ENCODE measurements around the gene ZEB1.
"Not testable (repeated sequence)": the region's sequence is repeated elsewhere in the genome, so short reads cannot be mapped to it uniquely, and the experiment has no call there.

Gene ZEB1

GRCh38 chr10:31413325-31413724 lies 94.3 kb downstream of the ZEB1 start:
- no peak overlapping the region for H3K4me3 ChIP-seq (ENCODE audit: low read depth, low read length)

- H3K4me3 ChIP-seq (ENCODE audit: low read depth, low read length): no peak overlapping the region
Measured at GRCh38 chr10:31418481-31418880, 99.5 kb downstream of the ZEB1 start.

- H3K4me3 ChIP-seq (ENCODE audit: low read depth, low read length): no peak overlapping the region
Measured at GRCh38 chr10:31419394-31420063, 100.5 kb downstream of the ZEB1 start.

- no peak overlapping the region for H3K4me3 ChIP-seq (ENCODE audit: low read depth, low read length)
Measured at GRCh38 chr10:31421322-31421721, 102.3 kb downstream of the ZEB1 start.

GRCh38 chr10:31422634-31423033 lies 103.6 kb downstream of the ZEB1 start:
- H3K4me3 ChIP-seq (ENCODE audit: low read depth, low read length): no peak overlapping the region

- H3K4me3 ChIP-seq (ENCODE audit: low read depth, low read length): no peak overlapping the region
Measured at GRCh38 chr10:31424473-31424872, 105.5 kb downstream of the ZEB1 start.

GRCh38 chr10:31426401-31426800 lies 107.4 kb downstream of the ZEB1 start:
- H3K4me3 ChIP-seq (ENCODE audit: low read depth, low read length): no peak overlapping the region

- H3K4me3 ChIP-seq (ENCODE audit: low read depth, low read length): not testable (repeated sequence)
Measured at GRCh38 chr10:31427334-31427733, 108.3 kb downstream of the ZEB1 start.

- H3K4me3 ChIP-seq (ENCODE audit: low read depth, low read length): not testable (repeated sequence)
Measured at GRCh38 chr10:31428499-31428898, 109.5 kb downstream of the ZEB1 start.

- no peak overlapping the region for H3K4me3 ChIP-seq (ENCODE audit: low read depth, low read length)
Measured at GRCh38 chr10:31431021-31431420, 112.0 kb downstream of the ZEB1 start.

GRCh38 chr10:31437959-31438358 lies 118.9 kb downstream of the ZEB1 start:
- H3K4me3 ChIP-seq (ENCODE audit: low read depth, low read length): no peak overlapping the region

- no peak overlapping the region for H3K4me3 ChIP-seq (ENCODE audit: low read depth, low read length)
Measured at GRCh38 chr10:31451766-31452165, 132.8 kb downstream of the ZEB1 start.

- H3K4me3 ChIP-seq (ENCODE audit: low read depth, low read length): no peak overlapping the region
Measured at GRCh38 chr10:31456468-31456867, 137.5 kb downstream of the ZEB1 start.

- no peak overlapping the region for H3K4me3 ChIP-seq (ENCODE audit: low read depth, low read length)
Measured at GRCh38 chr10:31457858-31458257, 138.8 kb downstream of the ZEB1 start.

GRCh38 chr10:31458974-31459373 lies 140.0 kb downstream of the ZEB1 start:
- H3K4me3 ChIP-seq (ENCODE audit: low read depth, low read length): no peak overlapping the region

GRCh38 chr10:31460242-31460641 lies 141.2 kb downstream of the ZEB1 start:
- H3K4me3 ChIP-seq (ENCODE audit: low read depth, low read length): no peak overlapping the region

- H3K4me3 ChIP-seq (ENCODE audit: low read depth, low read length): no peak overlapping the region
Measured at GRCh38 chr10:31464552-31464951, 145.5 kb downstream of the ZEB1 start.

GRCh38 chr10:31466313-31466712 lies 147.3 kb downstream of the ZEB1 start:
- H3K4me3 ChIP-seq (ENCODE audit: low read depth, low read length): no peak overlapping the region

- no peak overlapping the region for H3K4me3 ChIP-seq (ENCODE audit: low read depth, low read length)
Measured at GRCh38 chr10:31467791-31468535, 148.9 kb downstream of the ZEB1 start.

GRCh38 chr10:31468536-31468859 lies 149.5 kb downstream of the ZEB1 start:
- H3K4me3 ChIP-seq (ENCODE audit: low read depth, low read length): no peak overlapping the region

- no peak overlapping the region for H3K4me3 ChIP-seq (ENCODE audit: low read depth, low read length)
Measured at GRCh38 chr10:31475519-31475918, 156.5 kb downstream of the ZEB1 start.

GRCh38 chr10:31476088-31476487 lies 157.1 kb downstream of the ZEB1 start:
- no peak overlapping the region for H3K4me3 ChIP-seq (ENCODE audit: low read depth, low read length)

- no peak overlapping the region for H3K4me3 ChIP-seq (ENCODE audit: low read depth, low read length)
Measured at GRCh38 chr10:31477584-31477983, 158.6 kb downstream of the ZEB1 start.

All from iPS-11a (cell line).